Subcutaneous adipose tissue (tissue), 4 donors: ENCODE results near the gene STH. TPM values are rescaled to one million over a fixed set of nuclear protein-coding genes. Genes with fewer than 3 reads are reported as not detected.

Experiments used
- CTCF ChIP-seq: fragments of 450-650 bp; IDR thresholded peaks from one replicate; pipeline ENCODE4 v1.5.1; 2016; ENCODE audit warnings: low read depth, mild to moderate bottlenecking, control low read depth, antibody characterized with exemption, moderate library complexity
- total RNA-seq, 4 donors: library from RNA; depleted of rRNA; stranded (reverse); fragments of >200 nt; gene quantifications; one replicate each; pipeline ENCODE4 v1.1.0, GENCODE V29; 2016

Gene STH
- total RNA-seq, 4 donors from 2014 or later, result not detected

- TF ChIP-seq CTCF, result no peak
These were observed 14.6 kb downstream of the STH start for GRCh38 chr17:46013502-46014165.

GRCh38 chr17:46020023-46020761 is 21.1 kb downstream of the STH start:
- no peak for TF ChIP-seq CTCF

GRCh38 chr17:46020998-46021397 is 21.9 kb downstream of the STH start:
- TF ChIP-seq CTCF, result no peak

- TF ChIP-seq CTCF, result no peak
These were observed 24.8 kb downstream of the STH start for GRCh38 chr17:46023783-46024388.

- no peak for TF ChIP-seq CTCF
These were observed 25.5 kb downstream of the STH start for GRCh38 chr17:46024590-46024989.

GRCh38 chr17:46025060-46025459 is 26.0 kb downstream of the STH start:
- no peak for TF ChIP-seq CTCF

GRCh38 chr17:46025510-46026165 is 26.6 kb downstream of the STH start:
- TF ChIP-seq CTCF, result no peak
